Measurements from ENCODE around the gene SAMD3.
"Not testable (repeated sequence)": the region's sequence is repeated elsewhere in the genome, so short reads cannot be mapped to it uniquely, and the experiment has no call there.

SAMD3 gene

GRCh38 chr6:130127195-130127594 is 95.6 kb downstream of the SAMD3 start:
- H3K4me3 ChIP-seq (ENCODE audit: control insufficient read depth, low read depth, low read length) = no peak overlapping the region
- DNase-seq (ENCODE audit: low read depth) = no peak
- no peak for TF ChIP-seq CTCF (IDR thresholded peaks at IDR 0.05; ENCODE audit: control insufficient read depth, insufficient read depth, low read depth, low read length, missing control alignments)

- no peak for DNase-seq (ENCODE audit: low read depth)
- H3K4me3 ChIP-seq (ENCODE audit: control insufficient read depth, low read depth, low read length) = no peak overlapping the region
- no peak for TF ChIP-seq CTCF (IDR thresholded peaks at IDR 0.05; ENCODE audit: control insufficient read depth, insufficient read depth, low read depth, low read length, missing control alignments)
Measured at GRCh38 chr6:130122243-130122642, 100.5 kb downstream of the SAMD3 start.

- no peak for TF ChIP-seq CTCF (IDR thresholded peaks at IDR 0.05; ENCODE audit: control insufficient read depth, insufficient read depth, low read depth, low read length, missing control alignments)
- no peak overlapping the region for H3K4me3 ChIP-seq (ENCODE audit: control insufficient read depth, low read depth, low read length)
- no peak for DNase-seq (ENCODE audit: low read depth)
Measured at GRCh38 chr6:130120731-130121130, 102.0 kb downstream of the SAMD3 start.

GRCh38 chr6:130119211-130119610 is 103.5 kb downstream of the SAMD3 start:
- no peak overlapping the region for H3K4me3 ChIP-seq (ENCODE audit: control insufficient read depth, low read depth, low read length)
- no peak for TF ChIP-seq CTCF (IDR thresholded peaks at IDR 0.05; ENCODE audit: control insufficient read depth, insufficient read depth, low read depth, low read length, missing control alignments)
- no peak for DNase-seq (ENCODE audit: low read depth)

GRCh38 chr6:130118236-130118635 is 104.5 kb downstream of the SAMD3 start:
- H3K4me3 ChIP-seq (ENCODE audit: control insufficient read depth, low read depth, low read length) = no peak overlapping the region
- TF ChIP-seq CTCF (IDR thresholded peaks at IDR 0.05; ENCODE audit: control insufficient read depth, insufficient read depth, low read depth, low read length, missing control alignments) = no peak
- no peak for DNase-seq (ENCODE audit: low read depth)

- DNase-seq (ENCODE audit: low read depth); H3K4me3 ChIP-seq (ENCODE audit: control insufficient read depth, low read depth, low read length): not testable (repeated sequence)
Measured at GRCh38 chr6:130117187-130117701, 105.5 kb downstream of the SAMD3 start.

- no peak overlapping the region for H3K4me3 ChIP-seq (ENCODE audit: control insufficient read depth, low read depth, low read length)
- DNase-seq (ENCODE audit: low read depth) = no peak
- TF ChIP-seq CTCF (IDR thresholded peaks at IDR 0.05; ENCODE audit: control insufficient read depth, insufficient read depth, low read depth, low read length, missing control alignments) = no peak
Measured at GRCh38 chr6:130116273-130116672, 106.5 kb downstream of the SAMD3 start.
